TTC549 (cell line): ENCODE data around the gene KPNA4.
"Not testable (repeated sequence)": the region's sequence is repeated elsewhere in the genome, so short reads cannot be mapped to it uniquely, and the experiment has no call there.

ENCODE experiments used
- FAIRE-seq: peaks from 2 replicates; lab custom pipeline; 2012; peaks lifted over from hg19 to GRCh38; lab: Jason Lieb, UNC

KPNA4 gene

DNA sequence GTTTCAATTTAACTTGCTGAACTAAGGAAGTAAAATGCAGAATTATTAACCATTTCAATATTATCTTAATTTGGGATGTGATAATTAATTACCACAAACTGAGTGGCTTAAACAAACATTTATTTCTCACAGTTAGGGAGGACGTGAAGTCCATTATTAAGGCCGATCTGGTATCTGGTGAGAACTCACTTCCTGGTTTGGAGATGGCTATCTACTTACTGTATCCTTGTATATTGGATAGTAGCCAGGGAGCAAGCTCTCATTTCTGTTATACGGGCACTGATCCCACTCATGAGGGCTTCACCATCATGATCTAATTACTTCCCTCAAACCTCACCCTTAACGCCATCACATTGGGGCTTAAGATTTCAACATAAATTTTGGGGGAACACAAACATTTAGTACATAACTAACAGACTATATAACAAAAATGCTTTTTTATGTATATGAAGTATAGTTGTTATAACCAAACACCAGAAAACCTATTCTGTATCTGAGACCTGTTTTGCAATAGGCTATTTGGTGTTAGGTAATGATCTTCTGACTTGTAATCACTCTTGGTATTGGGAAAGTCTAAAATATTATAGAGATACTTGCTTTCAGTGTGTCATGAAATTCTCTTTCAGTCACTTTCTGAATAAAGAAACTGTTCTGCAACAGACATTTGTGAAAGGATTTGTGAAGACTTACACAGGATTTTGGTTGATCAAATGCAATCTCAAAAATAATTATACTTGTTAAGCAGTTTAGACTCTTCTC lies 4.7 kb upstream of the KPNA4 start:
- FAIRE-seq = no peak

DNA sequence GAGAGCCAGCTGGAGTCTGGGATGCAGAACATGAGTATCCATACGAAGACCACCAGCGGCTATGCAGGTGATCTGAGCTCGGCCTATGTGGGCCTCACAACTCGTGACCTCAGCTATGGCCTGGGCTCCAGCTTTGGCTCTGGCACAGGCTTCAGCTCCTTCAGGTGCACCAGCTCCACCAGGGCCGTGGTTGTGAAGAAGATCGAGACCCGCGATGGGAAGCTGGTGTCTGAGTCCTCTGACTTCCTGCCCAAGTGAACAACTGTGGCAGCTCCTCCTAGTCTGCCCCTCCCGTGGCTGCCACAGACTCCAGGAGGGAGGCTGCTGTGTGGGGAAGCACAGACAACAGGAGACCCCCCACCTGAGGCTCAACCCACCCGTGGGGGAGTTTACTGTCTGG lies 3.6 kb upstream of the KPNA4 start:
- no peak for FAIRE-seq

DNA sequence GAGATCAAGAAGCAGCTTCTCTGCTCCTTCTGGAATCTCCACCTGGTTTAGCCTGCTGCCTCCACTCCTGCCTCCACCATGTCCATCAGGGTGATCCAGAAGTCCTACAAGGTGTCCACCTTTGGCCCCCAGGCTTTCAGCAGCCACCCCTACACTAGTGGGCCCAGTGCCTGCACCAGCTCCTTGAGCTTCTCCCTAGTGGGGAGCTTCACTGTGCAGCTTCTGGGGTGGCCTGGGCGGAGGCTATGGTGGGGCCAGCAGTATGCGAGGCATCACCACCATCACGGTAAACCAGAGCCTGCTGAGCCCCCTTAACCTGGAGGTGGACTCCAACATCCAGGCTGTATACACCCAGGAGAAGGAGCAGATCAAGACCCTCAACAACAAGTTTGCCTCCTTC lies 2.4 kb upstream of the KPNA4 start:
- no peak for FAIRE-seq

DNA sequence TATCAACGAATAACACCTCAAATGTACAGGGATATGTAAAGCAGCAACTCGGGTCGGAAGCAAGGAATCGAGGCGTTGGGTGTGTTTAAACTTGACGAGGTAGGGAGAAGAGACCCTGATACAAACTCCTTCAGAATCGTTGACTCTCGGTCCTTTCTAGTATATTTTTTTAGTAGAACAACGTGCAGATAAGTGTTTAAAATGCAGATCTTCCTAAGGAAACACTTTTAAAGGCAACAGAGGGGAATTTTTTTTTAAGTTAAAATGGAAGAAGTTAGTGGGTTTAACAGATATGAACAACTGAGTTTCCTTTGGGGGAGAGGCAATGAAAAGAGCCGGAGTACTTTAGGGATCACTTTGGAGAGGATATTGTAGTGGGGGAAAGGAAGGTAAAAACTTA lies 1.1 kb upstream of the KPNA4 start:
- no peak for FAIRE-seq

DNA sequence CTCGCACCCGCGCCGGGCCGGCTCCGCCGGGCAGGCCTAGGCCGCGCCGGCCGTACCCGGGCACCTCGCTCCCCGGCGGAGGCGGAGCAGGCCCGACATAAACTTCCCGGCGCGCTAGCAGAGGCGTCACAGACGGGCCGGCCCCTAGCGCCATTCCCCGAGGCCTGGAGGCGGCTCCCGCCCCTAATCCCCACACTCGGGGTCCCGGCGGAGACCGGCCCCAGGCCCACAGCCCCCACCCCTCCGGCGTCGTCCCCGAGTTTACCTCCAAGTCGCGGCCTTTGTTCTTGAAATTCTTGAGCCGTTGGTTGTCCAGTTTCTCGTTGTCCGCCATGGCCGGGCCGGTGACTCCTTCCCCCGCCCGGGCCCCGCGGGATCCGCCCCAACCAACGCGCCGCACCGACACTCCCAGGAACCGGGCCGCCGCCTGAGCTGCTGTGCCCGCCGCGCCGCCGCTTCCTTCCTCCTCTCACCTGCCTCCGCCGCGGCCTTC lies 376 bp downstream of the KPNA4 start:
- FAIRE-seq = no peak

DNA sequence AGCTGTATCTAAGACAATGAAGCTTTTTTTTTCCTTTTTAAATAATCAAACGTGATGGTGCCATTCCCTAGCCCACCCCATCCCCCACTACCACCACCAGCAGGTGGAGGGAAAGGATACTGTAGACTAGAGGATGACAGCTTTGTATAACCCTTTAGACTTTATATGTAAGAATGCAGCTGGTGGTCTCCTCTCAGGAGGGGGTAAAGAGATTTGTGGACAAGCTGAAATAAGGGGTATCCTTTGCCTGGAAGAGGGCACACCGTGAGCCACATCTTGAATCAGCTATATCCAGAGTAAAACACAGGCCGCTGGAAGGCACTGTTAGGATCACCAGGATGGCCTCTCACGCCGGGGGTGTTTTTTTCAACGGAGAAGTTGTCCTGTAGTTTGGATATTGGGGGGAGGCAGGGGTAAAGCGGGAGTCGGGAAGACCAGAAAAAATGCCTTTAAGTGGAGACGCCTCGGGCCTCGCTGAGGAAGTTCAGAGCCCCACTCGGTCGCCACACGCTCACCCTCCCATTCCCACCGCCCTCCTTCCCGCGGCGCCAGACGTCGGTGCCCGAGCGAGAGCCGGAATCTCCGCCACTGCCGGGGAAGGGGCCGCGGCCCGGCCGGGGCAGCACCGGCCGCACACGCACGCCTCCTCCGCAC lies 986 bp downstream of the KPNA4 start:
- FAIRE-seq = no peak

DNA sequence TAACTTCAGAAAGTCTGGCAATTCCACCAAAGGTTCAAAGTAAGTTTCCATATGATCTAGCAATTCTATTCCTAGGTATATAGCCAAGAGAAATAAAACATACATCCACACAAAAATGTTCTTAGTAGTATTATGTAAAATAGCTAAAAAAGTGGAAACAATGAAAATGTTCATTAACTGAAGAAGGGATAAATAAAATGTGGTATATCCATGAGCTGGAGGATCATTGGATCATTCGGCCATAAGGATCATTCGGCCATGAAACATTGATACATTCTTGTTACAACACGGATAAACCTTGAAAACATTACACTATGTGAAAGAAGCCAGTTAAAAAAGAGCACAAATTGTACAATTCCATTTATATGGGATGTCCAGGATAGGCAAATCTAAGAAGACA lies 2.4 kb downstream of the KPNA4 start:
- no peak for FAIRE-seq

DNA sequence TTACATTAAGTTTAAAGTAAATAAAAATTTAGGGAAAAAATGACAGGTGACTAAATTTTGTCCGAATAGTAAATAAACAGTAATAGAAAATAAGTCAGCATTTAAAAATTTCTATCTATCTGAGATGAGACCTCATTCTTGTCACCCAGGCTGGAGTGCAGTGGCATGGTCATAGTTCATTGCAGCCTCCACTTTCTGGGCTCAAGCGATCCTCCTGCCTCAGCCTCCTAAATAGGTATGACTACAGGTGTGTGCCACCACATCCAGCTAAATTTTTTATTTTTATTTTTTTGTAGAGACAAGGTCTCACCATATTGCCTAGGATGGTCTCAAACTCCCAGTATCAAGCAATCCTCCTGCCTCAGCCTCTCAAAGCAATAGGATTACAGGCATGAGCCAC lies 7.8 kb downstream of the KPNA4 start:
- no peak for FAIRE-seq

DNA sequence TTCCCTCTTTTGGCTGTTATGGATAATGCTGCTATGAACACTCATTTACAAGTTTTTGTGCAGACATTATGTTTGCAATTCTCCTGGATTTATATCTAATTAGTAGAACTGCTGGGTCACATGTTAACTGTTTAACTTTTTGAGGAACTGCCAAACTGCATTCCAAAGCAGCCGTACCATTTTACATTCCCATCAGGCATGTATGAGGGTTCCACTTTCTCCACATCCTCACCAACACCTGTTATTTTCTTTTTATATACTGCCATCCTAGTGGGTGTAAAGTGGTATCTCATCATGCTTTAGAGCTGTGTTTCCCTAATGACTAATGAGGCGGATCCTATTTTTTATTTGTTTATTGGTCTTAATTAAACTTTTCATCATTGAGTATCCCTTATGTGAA lies 9.2 kb downstream of the KPNA4 start:
- no peak for FAIRE-seq

DNA sequence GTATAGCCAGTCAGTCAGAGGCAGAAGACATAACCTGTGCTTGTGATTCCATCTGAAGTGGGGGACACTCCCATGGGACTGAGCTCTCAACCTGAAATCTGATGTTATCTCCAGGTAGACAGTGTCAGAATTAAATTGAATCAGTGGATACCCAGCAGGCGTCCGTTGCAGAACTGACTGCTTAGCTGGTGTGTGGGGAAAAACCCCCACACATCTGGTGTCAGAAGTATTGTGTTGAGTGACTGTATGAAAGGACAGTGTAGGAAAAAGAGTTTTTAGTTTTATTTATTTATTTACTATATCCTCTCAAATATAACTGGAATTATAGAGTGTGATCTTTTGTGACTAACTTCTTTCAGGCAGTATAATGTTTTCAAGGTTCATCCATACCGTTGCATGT lies 10.4 kb downstream of the KPNA4 start:
- no peak for FAIRE-seq

DNA sequence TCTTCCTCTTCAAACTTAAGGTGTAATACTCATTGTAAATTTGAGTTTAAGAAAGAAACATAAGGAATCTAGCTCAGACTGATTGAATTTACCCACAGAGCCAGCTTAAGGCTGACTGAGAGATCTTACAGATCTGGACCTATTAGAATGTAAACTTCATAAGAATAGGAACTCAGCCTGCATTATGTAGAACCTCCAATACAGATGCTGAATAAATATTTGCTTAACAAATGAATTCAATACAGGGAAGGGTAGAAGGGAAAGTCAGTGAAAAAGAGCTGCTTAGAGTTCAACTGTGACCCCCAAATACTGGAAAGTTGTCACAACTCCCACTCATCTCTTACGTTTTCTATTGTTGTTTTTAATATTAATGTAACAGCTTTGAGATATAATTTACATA lies 11.5 kb downstream of the KPNA4 start:
- FAIRE-seq = no peak

DNA sequence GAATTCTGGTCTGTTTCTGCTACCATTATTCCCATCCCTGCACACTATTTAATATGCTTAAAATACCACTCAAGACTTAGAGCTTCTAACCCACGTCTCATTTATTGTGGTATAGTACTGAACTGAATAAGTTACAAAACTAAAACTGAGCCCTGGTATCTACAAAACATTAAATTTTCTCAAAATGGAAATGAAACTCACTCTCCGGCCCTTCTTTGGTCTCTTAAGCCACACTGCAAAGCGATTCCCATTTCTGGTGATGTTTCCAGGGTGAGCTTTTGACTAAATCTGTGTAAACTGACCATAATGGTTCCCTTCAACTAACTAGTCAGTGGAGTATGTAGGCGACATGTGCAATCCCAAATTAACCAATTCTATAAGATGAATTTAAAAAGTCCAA lies 18.6 kb downstream of the KPNA4 start:
- no peak for FAIRE-seq

DNA sequence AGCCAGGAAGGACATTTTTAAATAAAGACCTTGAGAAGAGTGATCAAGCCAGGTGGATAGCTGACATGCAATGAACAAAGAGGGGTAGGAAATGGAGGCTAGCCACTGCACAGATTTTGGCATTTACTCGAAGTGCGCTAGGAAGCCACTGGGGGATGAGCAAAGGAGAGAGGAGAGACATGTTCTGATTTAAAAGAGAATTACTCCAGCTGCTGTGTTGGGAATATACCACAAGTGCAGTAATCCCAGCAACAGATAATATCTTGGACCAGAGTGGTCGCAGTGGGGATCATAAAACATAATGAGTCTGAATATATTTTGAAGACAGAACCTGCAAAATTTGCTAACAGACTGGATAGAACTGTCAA lies 19.9 kb downstream of the KPNA4 start:
- FAIRE-seq = no peak

DNA sequence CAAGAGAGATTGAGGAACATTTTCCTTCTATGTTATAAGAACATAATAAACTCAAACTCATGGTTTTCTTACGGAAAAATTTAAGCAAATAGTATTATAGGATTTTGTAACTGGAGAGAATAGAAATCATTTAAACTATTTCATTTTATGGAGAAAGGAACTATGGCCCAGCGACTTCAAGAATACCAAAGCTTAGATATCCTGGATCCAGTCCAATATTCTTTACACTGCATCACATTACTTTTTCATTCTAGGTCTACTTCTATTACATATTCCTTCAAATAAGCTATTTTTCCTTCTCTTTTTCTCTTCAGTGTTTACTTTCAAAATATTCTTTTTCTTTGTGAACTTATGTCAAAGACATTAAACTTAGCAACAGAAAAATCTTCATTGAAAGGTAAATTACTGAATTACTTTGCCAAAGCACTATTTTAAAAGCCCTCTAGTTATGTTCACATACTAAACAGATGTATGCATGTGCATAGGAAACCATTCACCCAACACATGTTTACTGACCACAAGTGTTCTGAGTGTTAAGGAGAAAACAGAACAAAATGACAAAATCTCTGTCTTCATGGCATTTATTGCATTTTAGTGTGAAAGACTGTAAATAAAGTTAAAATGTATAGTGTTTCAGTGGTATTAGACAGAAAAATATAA lies 20.4 kb downstream of the KPNA4 start:
- FAIRE-seq = no peak

DNA sequence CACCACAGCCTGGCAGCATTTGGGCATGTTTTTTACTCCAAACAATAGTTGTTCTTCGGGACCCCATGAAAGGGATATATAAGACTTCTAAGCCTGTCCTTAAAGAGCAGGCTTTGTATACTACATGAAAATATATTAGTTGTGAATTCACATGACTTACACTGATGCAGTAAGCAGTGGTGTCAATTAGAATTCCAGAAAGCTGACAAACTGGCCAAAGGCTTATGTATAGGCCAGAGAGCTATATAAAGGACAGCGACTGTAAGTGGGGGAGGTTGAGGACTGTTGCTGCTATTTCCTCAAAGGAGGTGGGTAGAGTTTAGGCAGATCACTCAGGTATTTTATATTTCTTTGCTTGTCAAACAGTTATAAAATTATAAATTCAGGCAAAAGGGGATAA lies 24.8 kb downstream of the KPNA4 start:
- no peak for FAIRE-seq

DNA sequence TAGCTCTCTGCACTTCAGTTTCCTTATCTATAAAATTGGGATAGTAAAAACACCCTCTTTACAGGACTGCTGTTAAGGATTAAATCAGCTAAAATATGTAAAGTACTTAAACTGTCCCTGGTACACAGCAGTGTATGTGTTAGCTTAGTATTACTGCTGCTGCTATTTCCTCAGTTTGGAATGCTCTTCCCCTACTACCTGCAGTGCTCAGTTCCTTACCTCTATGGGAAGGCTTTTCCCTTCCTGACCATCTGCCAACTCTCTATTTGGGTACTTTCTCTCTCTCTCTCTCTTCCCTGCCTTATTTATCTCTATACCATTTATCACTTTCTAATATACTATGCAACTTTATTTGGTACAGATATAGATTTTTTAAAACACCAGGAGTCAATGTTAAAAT lies 26.5 kb downstream of the KPNA4 start:
- no peak for FAIRE-seq

DNA sequence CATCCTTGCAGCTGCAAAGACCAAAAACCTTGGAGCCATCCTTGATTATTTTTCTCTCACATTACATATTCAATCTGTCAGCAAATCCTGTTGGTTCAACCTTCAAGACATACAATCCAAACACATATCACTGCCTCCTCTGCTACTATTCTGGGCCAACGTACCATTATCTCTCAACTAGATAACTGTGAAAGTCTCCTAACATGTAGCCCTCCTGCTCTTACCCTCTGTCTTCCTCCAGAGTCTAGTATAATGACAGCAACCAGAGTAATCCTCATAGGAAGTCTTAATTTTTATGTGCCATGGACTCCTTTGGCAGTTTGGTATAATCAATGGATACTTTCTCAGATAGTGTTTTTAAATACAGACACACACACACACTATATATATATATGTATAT lies 27.6 kb downstream of the KPNA4 start:
- FAIRE-seq = no peak

DNA sequence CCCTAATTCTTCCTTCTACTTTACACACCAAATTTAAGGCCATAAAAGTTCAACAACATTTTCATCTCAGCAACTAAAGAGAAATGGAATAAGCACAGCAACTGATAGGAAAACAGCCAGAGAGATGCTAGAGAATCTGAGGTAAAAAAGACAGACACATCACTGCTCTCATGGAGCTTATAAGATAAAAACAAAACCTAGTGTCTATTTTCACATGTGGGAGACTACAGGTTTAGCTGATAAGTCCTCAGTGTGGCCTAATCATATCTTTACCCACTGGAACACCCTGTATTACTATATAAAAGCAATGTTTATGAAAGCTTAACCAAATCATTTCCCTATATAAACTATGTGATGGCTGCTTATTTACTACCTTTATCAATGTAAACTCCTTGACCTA lies 33.0 kb downstream of the KPNA4 start:
- no peak for FAIRE-seq

DNA sequence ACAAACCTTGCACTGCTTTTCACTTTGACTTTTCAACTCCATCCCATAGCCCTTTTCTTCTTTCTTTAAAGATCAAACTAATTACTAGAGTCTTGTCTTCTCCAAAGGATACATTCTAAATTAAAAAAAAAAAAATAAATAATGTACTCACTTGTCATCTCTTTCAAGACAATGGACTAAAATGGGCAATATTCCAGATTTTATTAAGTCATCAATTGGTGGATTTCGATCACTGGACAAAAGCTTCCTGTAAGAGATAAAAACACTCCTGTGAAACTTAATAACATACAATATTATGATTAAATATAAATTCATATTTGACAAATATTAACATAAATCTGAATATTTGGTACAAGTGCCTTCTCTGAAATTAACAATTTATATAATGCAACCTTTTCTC lies 34.1 kb downstream of the KPNA4 start:
- FAIRE-seq = no peak

DNA sequence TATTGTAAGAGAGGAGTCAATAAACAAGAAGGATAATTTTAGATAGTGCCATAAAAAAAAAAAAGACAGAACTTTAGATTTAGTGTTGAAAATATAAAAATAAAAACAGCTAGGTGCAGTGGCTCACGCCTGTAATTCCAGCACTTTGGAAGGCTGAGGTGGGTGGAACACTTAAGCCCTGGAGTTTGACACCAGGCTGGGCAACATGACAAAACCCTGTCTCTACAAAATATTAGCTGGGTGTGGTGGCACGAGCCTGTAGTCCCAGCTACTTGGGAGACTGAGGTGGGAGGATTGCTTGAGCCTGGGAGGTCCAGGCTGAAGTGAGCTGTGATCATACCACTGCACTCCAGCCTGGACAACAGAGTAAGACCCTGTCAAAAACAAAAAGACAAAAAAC lies 49.0 kb downstream of the KPNA4 start:
- FAIRE-seq = not testable (repeated sequence)

DNA sequence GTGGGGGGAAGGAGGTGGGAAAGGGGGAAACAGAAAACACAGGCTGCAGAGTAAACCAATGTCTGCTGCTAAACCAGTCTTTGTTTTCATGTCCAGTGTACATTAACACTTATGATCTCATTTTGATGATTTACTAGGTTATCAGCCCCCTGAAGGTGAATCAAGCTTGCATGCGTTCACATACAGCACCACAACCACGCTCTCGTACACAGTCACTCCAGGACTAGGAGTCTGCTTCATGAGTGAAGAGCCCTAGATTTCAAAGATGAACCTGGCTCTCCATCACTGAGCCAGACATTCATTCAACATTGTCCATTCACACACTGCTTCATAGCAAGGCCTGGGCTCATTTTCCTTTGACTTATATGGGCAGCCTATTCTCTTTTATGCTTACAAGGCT lies 64.0 kb downstream of the KPNA4 start:
- FAIRE-seq = no peak

DNA sequence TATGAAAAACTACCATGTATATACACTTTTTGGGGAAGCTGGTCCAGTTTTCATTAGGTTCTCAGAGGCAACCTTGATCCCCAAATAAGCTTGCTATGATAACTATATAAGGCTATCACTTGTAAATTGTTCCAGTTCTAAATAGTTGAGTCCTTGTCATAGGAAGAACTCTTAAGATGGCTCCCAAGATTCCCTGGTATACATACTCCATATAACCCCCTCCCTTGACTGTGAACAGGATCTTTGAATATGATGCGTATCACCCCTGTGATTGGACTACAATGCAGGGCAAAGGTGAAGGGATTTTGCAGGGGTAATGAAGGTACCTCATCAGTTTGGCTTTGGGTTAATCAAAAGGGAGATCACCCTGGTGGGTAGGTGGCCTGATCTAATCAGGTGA lies 67.2 kb downstream of the KPNA4 start:
- FAIRE-seq = no peak

DNA sequence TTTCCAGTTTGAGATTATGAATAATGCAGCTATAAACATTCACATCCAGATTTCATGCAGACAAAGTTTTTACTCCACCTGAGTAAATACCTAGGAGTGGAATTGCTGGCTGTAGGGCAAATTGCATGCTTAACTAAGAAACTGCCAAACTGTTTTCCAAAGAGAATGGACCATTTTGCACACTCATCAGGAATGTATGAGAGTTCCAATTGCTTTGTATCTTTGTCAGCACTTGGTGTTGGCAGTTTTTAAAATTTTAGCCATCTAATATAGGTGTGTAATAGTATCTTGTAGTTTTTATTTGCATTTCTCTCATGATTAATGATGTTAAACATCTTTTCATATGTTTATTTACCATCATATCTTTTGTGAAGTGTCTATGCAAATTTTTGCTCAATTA lies 75.2 kb downstream of the KPNA4 start:
- FAIRE-seq = no peak

DNA sequence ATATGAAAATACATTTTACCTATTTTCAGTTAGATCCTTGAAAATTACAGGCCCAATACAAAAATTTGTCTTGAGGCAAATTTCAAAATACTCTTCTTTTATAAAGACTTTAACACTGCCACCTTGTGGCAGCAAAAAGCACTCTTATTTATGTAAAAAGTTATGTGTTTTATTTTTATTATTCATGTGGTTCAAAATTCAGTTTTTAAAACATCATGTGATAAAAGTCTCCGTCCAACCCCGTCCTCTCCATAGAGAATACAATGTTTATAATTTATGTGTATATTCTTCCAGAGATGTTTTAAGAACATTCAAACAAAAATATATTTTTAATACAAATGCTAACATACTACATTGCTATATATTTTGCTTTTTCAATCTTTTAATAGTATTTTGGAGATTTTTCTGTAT lies 78.9 kb downstream of the KPNA4 start:
- FAIRE-seq = peak; percentile 92
